ENCODE measurements around the gene CDKN2D.
A peak's percentile ranks its signal among the peaks of the same experiment; 100 is the strongest.

Gene CDKN2D

DNA sequence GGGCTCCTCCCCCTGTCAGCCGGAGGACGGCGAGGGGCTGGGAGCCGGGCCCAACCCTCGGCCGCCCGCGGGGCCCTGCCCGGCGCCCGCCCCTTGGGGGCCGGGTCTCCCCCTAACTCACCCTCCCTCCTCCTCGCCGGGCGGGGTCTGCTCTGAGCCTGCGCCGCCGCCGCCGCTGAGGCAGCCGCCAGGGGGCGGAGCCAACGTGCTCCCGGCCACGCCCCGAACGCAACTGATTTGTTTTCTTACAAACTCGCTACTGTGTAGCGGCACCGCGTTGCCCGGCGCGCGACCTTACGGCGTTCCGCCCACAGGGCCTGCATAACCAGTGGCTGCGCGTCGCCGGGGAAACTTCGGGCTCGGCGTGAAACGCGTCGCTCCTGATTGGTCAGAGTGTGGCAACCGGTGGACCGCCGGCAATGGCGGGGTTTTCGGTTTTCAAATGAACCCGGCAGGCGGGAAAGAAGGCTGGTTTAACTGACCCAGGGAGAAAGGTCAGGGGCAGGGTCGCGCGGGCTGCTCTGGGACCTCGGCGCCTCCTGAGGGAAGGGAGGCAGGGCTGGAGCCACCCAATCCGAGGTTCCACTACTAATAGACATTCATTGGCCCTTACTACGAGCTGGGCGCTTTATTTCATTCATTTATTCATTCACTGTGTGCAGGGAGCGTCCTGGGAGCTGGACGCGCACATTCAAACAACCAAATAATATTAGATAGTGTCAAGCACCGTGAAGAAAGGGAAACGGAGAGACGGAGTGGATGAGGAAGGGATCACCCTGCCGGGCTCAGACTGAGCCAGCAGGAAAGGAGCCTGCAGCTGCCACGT is at the start of gene CDKN2D:
Gene CDKN2D, minus strand, starts transcription at position 154 of the 826 bp plus-strand sequence. CDS start 326 bp downstream, outside the sequence.
- peak; percentile 100 for DNase-seq

DNA sequence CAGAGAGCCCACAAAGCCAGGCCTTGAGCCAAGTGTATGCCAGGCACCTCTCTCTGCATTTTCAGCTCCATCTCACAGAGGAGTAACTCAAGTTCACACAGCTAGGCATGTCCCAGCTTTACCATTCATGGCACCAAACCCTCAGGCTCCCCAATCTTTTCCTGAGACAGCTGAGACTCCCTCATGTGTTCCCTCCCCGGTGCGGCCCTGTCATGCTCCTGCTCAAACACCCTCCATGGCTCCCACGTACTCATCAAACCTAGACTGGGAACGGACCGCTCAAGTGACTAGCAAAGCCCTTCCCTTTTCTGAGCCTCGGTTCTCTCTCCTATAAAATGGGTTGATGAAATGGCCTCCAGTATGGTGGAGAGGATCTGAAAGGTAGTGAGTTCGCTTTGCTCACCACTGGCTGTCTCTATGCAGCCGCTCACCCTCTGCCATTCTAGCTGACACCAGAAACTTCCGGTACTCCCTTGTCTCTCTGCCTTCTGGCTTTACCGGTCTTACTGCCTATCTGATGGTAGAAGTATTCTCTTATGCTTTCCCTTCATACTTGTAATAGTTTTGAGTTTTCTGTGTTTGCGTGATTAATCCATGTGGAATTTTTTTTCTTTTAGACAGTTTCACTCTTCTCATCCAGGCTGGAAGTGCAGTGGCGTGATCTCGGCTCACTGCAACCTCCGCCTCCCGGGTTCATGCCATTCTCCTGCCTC is 48.8 kb upstream of the CDKN2D start:
- no peak for DNase-seq

DNA sequence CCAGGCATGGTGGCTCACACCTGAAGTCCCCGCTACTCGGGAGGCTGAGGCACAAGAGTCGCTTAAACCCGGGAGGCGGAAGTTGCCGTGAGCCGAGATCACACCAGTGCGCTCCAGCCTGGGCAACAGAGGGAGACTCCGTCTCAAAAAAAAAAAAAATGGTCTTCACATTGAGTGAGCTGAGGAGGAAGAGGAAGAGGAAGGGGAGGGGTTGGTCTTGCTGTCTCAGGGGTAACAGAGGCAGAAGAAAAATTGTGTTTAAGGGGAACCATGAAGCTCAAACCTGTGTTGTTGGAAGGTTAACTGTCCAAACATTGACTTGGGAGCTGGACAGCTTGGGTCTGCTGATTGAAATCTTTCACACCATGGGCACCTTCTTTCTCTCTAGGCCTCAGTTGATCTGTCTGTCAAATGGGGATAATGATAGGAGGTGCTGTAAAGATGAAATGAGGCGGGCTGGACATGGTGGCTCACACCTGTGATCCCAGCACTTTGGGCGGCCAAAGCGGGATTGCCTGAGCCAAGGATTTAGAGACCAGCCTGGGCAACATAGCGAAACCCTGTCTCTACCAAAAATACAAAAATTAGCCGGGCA is 46.7 kb upstream of the CDKN2D start:
- DNase-seq, result no peak

DNA sequence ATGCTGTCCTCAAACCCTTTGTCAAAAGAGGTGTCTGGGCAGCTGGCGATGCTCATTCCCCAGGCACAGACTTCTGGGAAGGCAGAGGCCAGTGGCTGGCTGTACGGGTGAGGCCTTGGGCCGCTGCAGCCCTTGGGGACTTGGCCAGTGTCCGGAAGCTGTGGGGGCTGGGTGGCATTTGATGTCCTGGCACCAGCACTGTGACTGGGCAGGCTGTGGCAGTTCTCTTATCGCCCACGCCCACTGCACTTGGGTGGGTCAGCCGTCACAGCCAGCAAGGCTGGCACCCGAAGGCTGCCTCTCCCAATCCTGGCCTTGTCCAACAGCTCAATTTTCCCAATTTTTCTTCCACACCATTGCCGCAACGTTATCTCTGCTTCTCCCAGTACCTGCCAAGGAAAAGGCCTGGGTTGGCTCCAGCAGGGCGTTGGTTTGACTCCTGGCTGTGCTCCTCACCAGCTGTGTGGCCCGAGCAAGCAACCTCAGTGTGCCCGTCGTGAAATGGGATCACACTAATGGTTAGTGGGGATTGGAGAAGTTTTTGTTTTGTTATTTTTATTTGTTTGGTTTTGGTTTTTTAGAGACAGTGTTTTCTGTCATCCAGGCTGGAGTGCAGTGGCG is 43.8 kb upstream of the CDKN2D start:
- no peak for DNase-seq

DNA sequence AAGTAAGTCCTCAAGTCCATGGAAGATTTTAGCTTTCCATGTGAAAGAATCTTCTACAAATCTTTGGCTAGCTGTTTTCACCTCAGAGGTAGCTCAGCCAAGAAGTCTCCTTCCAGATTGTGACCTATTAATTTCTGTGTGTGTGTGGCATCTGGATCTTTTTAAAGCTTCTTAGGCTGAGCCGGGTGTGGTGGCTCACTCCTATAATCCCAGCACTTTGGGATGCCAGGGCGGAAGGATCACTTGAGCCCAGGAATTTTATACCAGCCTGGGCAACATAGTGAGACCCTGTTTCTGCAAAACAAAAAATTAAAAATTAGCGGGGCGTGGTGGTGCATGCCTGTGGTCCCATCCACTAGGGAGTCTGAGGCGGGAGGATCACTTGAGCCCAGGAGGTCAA is 43.1 kb upstream of the CDKN2D start:
- no peak for DNase-seq

DNA sequence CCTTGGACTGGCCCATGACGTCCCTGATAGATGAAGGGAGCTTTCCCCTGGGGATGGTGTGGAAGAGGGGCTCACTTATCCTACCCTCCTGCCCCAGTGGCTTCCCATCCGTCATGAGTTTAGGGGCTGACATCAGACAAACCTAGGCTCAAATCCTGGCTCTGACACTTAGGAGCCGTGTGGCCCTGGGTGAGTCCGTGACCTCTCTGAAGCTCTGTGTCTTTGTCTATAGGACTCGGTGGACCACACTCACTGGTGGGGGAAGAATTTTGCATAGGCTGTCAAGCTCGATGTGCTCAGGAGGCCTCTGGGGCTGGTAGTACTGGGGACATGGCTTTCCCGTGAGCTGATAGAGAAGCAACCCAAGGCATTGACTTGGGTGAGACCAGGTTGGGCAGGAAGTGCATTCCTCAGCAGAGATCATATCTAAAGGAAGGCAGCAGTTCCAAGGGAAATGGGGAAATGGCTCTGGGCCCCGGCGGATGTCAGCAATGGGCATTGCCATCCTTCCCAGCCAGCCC is 35.7 kb upstream of the CDKN2D start:
- peak in 1 of 3 donors; percentile 33 for DNase-seq

DNA sequence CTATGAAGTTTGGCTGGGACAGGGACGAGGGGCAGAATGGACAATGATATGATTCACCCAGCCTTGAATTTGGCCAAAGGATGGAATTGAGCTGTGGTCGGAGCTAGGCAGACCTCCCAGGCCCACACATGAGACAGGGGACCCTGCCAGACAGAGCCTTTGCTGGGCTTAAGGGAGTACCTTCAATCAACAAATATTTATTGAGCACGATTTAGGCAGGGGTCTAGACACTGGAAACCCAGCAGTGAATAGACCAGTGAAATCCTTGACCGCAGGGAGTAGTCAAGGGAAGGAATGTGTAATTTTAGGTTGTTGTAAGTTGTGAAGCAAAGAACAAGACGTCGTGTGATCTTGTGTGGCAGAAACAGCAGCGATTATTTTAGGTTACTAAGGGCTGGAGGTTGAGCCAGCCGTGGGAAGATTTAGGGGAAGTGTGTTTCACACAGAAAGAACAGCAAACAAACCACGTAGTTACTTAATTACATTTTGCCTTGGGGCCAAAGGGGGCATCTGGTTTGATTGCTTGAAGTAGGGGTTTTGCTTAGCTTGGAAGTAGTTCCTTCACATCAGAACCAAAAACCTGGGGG is 35.2 kb upstream of the CDKN2D start:
- DNase-seq, result peak; percentile 79 to 87 (median 83)

DNA sequence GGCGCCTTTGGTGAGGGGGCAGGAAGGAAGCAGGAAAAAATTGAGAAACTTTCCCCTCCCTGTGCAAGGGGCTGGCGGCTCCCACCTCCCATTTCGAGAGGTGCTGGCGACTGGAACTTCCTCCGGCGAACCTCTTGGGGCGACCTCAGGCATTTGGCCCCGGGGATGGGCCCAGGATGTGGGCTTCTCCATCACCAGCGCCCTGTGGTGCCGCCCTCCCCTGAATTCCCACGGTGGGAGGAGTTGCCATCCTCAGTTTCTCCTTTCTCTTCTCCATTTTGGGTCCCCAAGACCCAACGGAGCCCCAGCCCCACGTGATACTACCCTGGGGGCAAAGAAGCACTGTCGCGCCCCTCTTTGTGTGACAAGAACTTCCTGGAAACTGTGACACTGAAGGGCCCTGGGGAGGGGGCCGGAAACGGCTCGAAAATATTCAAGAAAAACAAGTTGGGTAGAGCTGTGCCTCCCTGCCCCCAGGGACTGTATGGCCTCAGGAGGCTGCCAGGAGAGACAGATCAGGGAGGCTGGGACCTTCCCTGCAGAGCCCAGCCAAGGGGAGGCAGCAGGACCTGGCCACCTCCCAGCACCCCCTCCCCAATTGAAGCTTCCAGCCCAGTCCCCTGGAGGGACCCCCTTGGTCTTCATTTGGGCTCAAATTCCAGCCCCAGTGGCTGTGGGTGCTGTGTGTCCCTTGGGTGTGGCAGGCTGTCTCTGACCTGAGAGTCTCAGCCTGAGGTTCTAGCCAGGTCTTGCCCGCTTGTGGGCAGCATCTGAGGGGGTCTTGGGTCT is 34.5 kb upstream of the CDKN2D start:
- DNase-seq, result peak in 1 of 3 donors; percentile 13

DNA sequence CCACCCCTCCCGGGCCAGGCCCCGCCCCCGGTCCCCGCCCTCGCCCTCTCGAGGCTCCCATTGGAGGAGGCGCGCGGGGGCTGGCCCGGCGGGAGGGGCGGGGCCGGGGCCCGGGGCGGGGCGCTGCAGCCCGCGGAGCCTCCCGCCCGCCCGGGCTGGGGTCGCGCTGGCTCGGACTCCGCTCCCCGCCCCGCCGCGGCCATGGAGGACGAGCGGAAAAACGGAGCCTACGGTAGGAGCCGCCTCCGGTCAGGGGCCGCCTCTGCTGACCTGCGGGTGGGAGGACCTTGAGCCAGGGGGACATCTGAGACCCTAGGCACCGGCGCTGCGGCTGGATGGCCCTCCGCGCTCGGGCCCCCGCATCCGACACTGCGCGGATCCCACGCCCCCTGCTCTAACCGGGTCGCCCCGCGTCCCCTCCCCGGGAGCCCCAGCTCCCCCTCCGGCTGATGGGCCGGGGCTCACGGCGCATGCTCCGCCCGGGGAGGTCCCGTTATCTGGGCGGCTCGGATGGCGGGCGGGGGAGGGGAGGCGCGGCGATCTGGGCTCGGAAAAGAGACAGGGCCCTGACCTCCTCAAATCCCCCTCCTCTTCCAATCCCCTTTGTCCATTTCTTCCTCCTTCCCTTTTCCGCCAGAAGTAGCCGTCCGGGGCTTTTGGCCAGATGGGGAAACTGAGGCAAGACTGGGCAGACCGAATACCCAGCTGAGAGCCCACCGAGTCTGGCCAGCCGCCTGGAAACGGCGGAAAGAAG is 33.7 kb upstream of the CDKN2D start:
- DNase-seq, result peak; percentile 80 to 97 (median 92)

DNA sequence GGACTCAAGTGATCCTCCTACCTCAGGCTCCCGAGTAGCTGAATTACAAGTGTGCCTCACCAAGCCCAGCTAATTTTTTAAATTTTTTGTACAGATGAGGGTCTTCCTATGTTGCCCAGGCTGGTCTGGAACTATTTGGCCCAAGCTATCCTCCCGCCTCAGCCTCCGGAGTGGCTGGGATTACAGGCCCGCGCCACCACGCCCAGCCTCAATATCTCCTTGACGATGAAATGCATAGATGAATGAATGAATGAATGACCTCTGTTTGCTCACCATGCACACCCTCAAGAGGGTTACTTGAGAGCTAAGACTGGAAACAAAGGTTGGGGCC is 33.2 kb upstream of the CDKN2D start:
- no peak for DNase-seq

DNA sequence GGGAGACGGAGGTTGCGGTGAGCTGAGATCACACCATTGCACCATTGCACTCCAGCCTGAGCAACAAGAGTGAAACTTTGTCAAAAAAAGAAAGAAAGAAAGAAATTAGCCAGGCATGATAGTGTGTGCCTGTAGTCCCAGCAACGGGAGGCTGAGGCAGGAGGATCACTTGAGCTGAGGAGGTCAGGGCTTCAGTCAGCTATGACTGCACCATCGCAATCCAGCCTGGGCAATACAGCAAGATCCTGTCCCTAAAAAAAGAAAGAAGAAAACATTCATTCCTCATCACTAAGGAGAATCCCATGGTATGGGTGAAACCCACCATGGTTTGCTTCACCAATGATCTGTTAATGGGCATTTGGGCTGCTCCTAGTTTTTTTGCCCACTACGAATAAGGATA is 31.4 kb upstream of the CDKN2D start:
- DNase-seq, result no peak

DNA sequence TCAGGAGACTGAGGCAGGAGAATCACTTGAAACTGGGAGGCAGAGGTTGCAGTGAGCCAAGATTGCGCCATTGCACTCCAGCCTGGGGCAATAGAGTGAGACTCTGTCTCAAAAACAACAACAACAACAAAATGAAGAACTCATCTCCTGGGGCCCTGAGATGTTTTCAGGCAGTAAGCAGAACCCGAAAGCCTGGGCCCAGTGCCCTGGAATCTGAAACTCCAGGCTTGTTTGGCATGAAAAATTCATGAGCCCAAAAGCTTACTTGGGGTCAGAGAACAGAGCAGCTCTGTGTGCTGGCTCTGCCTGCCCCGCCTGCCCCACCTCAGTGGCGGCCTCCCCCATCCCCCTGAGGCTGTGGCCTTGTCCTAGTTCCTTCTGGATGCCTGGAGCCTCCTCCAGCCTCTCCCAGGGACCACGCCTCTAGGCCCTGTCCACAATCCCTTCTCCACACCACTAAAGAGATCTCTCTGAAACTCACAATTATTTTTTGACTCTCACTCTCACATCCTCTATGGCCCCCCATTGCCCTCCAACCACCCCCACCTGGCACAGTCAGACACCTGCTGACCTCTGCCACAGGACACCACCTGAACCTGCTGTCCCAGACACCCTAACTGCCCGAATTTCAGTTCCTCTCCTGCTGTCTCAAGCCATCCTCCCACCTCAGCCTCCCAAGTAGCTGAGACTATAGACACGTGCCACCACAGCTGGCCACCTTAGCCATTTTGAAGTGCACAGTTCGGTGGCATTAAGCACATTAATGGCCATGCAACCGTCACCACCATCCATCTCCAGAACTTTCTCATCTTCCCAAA is 25.2 kb upstream of the CDKN2D start:
- DNase-seq, result peak in 2 of 3 donors; percentile 35 to 38

DNA sequence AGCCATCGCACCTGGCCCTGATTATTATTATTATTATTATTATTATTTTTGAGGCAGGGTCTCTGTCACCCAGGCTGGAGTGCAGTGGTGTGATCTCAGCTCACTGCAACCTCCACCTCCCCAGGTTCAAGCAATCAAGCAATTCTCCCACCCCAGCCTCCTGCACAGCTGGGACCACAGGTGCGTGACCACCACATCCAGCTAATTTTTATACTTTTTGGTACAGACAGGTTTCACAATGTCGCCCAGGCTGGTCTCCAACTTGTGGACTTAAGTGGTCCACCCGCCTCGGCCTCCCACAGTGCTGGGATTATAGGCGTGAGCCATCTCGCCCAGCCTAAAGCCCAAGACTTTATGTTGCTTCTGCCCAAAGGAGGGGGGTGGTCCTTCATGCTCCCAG is 24.4 kb upstream of the CDKN2D start:
- DNase-seq, result no peak

DNA sequence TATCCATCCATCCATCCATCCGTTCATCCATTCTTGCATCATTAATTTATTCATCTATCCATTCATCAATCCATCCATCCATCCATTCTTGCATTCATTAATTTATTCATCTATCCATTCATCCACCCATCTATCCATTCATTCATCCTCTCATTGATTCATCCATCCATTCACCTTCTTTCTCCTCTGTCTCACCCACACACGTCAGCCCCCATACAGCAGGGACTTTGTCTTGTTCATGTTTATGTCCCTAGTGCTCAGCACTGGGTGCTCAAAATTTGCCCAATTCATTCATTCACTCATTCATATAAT is 19.0 kb upstream of the CDKN2D start:
- DNase-seq, result no peak

DNA sequence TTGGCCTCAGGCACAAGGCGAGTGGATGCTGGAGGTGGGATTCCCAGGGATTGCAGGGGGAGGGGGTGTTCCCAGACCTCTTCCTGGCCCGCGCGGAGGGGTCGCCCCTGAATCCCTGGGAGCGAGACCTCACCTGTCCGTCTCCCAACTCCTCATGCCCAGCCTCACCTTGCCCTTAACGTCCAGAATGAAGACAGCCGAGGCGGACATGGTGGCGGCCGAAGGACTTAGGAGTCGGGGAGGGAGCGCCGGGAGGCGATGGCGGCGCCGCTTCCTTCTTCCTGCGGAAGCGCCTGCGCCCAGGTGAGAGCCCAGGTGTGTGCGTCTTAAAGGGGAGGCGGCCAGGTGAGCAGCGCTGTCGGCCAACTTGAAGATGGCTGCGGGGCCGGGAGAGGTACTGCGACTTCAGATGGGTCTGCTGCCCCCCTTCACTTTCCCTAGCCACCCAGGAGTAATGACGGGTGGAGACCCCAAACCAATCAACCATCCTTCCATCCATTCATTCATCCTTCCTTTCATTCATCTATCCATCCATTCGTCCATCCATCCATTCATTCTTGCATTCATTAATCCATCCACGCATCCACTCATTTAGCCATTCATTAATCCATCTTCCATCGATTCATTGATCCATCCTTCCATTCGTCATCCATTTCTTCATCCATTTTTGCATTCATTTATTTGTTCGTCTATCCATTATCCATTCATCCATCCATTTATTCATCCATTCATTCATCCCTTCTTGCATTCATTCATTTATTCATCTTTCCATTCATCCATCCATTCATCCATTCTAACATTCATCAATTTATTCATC is 18.5 kb upstream of the CDKN2D start, which contains the start of gene AP1M2:
Gene AP1M2, minus strand, starts transcription at position 291 of the 817 bp plus-strand sequence. Its CDS starts 81 bp downstream, at position 210.
- no peak for DNase-seq

DNA sequence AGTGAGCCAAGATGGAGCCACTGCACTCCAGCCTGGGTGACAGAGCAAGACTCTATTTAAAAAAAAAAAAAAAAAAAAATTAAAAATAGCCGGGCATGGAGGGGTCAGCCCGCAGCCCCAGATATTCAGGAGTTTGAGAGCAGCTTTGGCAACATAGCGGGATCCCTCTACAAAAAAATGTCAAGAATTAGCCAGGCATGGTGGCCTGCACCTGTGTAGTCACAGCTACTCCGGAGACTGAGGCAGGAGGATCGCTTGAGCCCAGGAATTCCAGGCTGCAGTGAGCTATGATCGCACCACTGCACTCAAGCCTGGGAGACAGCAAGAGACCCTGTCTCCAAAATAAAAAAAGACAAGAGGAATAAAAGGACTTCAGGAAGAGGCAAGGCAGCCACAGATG is 17.6 kb upstream of the CDKN2D start:
- DNase-seq, result no peak

DNA sequence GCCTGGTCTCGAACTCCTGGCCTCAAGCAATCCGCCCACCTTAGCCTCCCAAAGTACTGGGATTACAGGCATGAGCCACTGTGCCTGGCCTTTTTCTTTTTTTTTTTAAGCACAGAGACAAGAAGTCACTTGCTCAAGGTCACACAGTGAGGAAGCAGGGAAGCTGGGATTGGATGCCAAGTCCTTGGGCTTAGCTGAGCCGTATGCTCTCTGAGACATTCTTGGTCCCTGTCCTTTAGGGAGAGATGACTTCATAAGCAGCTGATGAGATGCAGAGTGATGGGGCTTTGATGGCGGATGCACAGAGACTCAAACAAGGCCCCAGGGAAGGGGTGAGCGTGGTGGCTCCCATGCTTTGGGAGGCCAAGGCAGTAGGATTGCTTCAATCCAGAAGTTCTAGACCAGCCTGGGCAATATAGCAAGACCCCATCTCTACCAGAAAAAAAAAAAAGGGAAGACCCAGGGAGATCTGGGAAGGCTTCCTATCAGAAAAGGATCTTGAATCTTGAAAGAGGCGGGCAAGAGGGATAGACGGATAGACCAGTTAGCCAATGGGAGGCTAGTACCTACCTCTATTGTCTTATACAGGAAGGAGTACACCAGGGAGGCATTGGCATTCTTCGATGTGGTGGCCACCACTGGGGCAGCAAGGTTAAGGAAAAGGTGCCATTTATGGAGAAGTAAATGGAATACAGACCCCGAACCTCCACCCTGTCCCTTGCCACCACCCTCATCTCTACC is 14.4 kb upstream of the CDKN2D start:
- no peak for DNase-seq

DNA sequence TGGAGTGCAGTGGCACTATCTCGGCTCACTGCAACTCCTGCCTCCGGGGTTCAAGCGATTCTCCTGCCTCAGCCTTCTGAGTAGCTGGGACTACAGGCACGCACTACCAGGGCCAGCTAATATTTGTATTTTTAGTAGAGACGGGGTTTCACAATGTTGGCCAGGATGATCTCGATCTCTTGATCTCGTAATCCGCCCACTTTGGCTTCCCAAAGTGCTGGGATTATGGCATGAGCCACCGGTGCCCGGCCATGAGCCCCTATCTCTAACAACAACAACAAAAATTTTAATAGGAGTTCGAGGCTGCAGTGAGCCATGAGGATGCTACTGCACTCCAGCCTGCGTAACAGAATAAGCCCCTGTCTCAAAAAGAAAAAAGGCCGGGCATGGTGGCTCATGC is 13.3 kb upstream of the CDKN2D start:
- DNase-seq, result peak; percentile 26 to 42 (median 26)
